GM21526 (cell line): ENCODE data around the gene MEGF8.

Source experiments
- ATAC-seq: cut with Tn5 transposase; IDR thresholded peaks from one replicate; pipeline ENCODE4 v1.9.1; 2021; ENCODE audit warnings: moderate library complexity; ENCODE audit not compliant: unreplicated experiment, low FRiP score

MEGF8 gene

GRCh38 chr19:42306646-42307045, 18.8 kb upstream of the MEGF8 start:
- ATAC-seq, result no peak

GRCh38 chr19:42309686-42310085, 15.7 kb upstream of the MEGF8 start:
- no peak for ATAC-seq

GRCh38 chr19:42311657-42312056, 13.8 kb upstream of the MEGF8 start:
- no peak for ATAC-seq

GRCh38 chr19:42312370-42312769, 13.1 kb upstream of the MEGF8 start:
- ATAC-seq, result no peak

GRCh38 chr19:42313096-42313839, 12.2 kb upstream of the MEGF8 start, which contains the start of gene TMEM145:
TMEM145 (plus strand) TSS chr19:42313309; CDS start chr19:42313377, 68 bp downstream.
- ATAC-seq, result no peak

- no peak for ATAC-seq
These were observed 11.3 kb upstream of the MEGF8 start for GRCh38 chr19:42313840-42314755.

- no peak for ATAC-seq
These were observed 10.4 kb upstream of the MEGF8 start for GRCh38 chr19:42315024-42315423.

GRCh38 chr19:42316223-42317211, 8.9 kb upstream of the MEGF8 start:
- no peak for ATAC-seq

GRCh38 chr19:42317535-42317934, 7.9 kb upstream of the MEGF8 start:
- no peak for ATAC-seq

- no peak for ATAC-seq
These were observed 3.1 kb upstream of the MEGF8 start for GRCh38 chr19:42322305-42322704.

- ATAC-seq, result no peak
These were observed 2.0 kb upstream of the MEGF8 start for GRCh38 chr19:42323473-42323851.

- ATAC-seq, result no peak
These were observed 1.4 kb upstream of the MEGF8 start for GRCh38 chr19:42323852-42324654.

- ATAC-seq, result no peak
These were observed 654 bp upstream of the MEGF8 start for GRCh38 chr19:42324655-42325307.

- ATAC-seq, result peak; percentile 2
These were observed 699 bp downstream of the MEGF8 start for GRCh38 chr19:42325896-42326771.

GRCh38 chr19:42326969-42327368, 1.5 kb downstream of the MEGF8 start:
- no peak for ATAC-seq

GRCh38 chr19:42327381-42327780, 1.9 kb downstream of the MEGF8 start:
- ATAC-seq, result no peak

GRCh38 chr19:42328106-42328505, 2.7 kb downstream of the MEGF8 start:
- no peak for ATAC-seq

- ATAC-seq, result no peak
These were observed 3.4 kb downstream of the MEGF8 start for GRCh38 chr19:42328854-42329253.
